C4-2B (cell line): Measurements from ENCODE around the gene GNGT2.

Experiments
- H3K27ac ChIP-seq: fragments of 450-650 bp; 2 replicates; pipeline ENCODE4 v1.5.1; 2017
- ZFX ChIP-seq: fragments of 450-650 bp; IDR thresholded peaks from 2 replicates; pipeline ENCODE4 v1.6.1; 2017
- TF ChIP-seq, protein P1 (sequence below): fragments of 450-650 bp; conservative IDR thresholded peaks from 2 replicates; pipeline ENCODE4 v1.5.1; 2017; ENCODE audit warnings: mild to moderate bottlenecking

The GNGT2 gene

DNA sequence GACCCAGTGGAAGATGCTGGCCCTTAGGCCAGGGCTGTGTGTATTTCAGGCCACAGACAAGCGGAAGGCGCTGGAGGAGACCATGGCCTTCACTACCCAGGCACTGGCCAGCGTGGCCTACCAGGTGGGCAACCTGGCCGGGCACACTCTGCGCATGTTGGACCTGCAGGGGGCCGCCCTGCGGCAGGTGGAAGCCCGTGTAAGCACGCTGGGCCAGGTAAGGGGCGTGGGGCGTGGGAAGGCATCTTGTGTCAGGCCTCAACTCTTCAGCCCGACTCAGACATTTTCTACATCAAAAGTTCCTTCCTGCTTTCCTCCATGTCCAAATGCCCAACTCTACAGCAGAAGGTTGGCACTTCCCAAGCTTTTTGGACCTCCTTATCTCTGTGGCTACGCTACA lies 6.1 kb upstream of the GNGT2 start:
- H3K27ac ChIP-seq, result no peak overlapping the region
- TF ChIP-seq ZFX, result no peak
- TF ChIP-seq, protein P1, sequence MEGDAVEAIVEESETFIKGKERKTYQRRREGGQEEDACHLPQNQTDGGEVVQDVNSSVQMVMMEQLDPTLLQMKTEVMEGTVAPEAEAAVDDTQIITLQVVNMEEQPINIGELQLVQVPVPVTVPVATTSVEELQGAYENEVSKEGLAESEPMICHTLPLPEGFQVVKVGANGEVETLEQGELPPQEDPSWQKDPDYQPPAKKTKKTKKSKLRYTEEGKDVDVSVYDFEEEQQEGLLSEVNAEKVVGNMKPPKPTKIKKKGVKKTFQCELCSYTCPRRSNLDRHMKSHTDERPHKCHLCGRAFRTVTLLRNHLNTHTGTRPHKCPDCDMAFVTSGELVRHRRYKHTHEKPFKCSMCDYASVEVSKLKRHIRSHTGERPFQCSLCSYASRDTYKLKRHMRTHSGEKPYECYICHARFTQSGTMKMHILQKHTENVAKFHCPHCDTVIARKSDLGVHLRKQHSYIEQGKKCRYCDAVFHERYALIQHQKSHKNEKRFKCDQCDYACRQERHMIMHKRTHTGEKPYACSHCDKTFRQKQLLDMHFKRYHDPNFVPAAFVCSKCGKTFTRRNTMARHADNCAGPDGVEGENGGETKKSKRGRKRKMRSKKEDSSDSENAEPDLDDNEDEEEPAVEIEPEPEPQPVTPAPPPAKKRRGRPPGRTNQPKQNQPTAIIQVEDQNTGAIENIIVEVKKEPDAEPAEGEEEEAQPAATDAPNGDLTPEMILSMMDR, result no peak

DNA sequence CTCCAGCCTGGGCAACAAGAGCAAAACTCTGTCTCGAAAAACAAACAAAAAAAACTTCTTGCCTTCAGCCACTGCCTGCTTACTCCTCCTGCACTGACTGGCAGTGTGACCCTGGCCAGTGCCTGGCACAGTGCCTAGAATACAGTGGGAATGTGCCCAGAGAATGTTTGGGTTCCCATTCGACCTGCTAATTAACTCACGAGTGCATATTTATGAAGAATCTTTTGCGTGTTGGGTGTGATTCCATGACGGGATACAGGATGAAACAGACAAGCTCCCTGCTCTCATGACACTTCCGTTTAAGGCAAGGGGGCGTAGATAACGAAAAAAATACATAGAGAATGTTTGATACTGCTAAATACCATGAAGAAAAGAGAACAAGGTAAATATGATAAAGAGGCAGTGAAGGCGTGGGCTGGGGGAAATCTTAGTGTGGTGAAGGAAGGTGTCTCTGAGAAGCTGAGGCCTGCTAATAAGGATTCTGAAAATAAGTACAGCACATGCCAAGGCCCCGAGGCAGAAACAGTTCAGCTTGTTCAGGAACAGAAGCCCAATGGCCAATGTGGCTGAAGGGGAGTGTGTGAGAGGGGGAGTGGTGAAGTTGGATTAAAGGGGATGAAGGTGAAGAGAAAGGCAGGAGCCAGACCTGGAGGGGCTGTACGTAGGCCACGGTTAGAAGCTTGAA lies 4.4 kb upstream of the GNGT2 start:
- TF ChIP-seq ZFX, result no peak
- TF ChIP-seq, protein P1, result no peak
- H3K27ac ChIP-seq, result no peak overlapping the region

DNA sequence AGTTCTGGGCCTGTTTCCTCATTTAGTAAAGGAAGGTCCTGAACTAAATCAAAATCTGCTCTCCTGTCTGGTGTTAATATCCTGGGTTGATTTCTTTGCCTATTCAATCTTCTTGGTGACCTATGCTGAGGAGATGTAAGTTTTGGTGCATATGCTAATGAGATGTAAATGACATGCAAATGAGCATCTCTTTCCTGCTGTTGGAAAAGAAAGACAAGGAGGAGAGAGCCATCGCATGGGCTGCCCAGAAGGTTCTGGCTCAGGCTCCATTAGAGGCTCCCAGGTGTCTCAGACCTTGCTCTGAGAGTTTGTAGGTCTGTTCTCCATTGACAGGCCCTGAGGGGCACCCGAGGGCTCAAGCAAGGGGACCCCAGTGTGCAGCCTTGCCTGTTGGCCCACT lies 3.5 kb upstream of the GNGT2 start:
- TF ChIP-seq, protein P1, result no peak
- no peak for TF ChIP-seq ZFX
- H3K27ac ChIP-seq, result no peak overlapping the region

DNA sequence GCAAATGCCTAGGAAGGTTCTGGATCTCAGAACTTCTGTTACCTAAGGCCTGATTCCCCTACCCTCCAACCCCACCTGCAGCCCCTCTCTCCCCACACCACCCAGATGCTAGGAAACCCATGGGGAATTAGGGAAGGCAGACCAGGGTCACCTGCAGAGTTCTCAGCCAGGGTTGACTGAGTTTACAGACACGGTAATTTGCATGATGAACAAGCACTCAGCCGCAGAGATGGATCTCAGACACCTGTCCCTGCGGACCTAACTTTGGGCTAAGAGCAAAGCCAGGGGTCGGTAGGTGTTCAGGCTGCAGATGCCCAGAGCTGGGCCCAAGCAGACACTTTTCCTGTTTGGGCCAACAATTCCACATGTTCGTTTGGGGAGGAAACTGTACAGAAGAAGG lies 3.0 kb upstream of the GNGT2 start:
- no peak overlapping the region for H3K27ac ChIP-seq
- no peak for TF ChIP-seq ZFX
- TF ChIP-seq, protein P1, result no peak

DNA sequence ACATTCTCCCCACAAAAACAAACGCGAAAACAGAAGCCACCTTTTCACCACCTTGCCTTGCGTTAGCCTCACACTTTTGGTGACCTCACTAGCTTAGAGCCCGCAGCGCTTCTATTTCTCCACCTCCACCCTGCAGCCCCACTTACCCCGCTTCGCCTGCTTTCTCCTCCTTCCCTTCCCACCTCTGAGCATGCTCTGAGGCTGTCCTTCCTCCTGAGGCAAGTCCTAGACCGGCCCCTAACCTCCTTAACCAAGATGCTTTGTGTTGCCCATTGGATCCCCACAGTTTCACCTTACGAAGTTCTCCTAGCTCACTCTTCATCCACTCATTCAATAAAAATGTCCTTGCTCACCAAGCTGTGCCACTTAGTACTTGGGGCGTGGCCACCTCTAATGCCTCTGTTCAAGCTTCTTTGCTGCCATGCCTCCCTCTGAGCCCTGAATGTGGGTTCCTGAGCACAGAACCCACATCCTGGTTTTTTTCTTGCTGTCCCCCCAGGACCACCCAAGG lies 1.3 kb downstream of the GNGT2 start:
- TF ChIP-seq, protein P1, result no peak
- no peak for TF ChIP-seq ZFX

DNA sequence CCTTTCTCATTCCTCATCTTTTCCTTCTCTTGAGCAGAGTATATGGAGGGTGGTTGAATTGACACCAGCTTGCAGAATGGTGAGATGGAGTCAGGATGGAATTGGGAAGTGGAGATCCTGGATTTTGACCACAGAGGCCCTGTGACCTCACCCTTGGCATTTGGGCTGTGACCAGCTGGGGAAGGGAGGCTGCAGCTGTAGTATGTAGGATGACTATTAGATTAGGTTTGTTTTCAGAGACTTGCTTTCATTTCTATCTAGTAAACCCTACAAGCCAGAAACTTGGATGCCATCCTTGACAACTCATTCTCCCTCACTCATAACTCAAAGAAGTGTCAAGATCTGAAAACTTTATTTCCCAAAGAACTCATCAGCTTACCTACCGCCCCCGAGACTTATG lies 5.9 kb downstream of the GNGT2 start:
- no peak overlapping the region for H3K27ac ChIP-seq
- TF ChIP-seq ZFX, result no peak
- TF ChIP-seq, protein P1, result no peak

More for the DNA sequence above, 1.3 kb downstream of the GNGT2 start:
- no peak overlapping the region for H3K27ac ChIP-seq

DNA sequence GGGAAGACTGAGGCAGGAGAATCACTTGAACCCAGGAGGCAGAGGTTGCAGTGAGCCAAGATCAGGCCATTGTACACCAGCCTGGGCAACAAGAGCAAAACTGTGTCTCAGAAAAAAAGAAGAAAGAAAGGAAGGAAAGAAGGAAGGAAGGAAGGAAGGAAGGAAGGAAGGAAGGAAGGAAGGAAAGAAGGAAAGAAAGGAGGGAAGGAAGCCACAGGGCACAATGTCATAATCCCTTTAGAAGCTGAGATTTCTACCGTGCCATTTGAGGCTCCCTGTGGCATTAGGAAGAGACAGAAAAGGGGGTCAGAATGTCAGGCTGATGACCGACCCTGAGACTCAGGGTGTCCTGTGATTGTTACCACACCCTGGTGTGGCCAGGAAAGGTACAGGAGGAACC lies 6.6 kb downstream of the GNGT2 start:
- no peak for TF ChIP-seq ZFX
- TF ChIP-seq, protein P1, result no peak
- no peak overlapping the region for H3K27ac ChIP-seq
